ENCODE data around the gene CSNK1G3. TPM values are rescaled to one million over a fixed set of nuclear protein-coding genes. Genes with fewer than 3 reads are reported as not detected.

The CSNK1G3 gene
- total RNA-seq, 4 donors from 2014 or later = 31.8 to 84.0 (median 55.9) TPM

- Histone ChIP-seq H3K36me3 (no peaks in the 10 kb centered on the region), H3K27me3 (no peaks in the 10 kb centered on the region), H3K4me1 (peaks cover 0 to 14% (median 0%) of the 10 kb centered on the region in 4 donors), H3K9me3 (no peaks in the 10 kb centered on the region), H3K27ac (no peak overlapping the region), H3K4me3 (no peak overlapping the region)
- in situ Hi-C loops (cut with MboI; ENCODE audit: low pct_ligation_motif_present in 1 of 4, low pct_unique_long_range_greater_than_20kb in 1 of 4, low sequenced_read_pairs in 3 of 4) = no loop called here
- intact Hi-C loops (cut with DNase I; ENCODE audit: low total_unique reads) = no loop called here
- DNase-seq = no peak
- TF ChIP-seq, protein P1, sequence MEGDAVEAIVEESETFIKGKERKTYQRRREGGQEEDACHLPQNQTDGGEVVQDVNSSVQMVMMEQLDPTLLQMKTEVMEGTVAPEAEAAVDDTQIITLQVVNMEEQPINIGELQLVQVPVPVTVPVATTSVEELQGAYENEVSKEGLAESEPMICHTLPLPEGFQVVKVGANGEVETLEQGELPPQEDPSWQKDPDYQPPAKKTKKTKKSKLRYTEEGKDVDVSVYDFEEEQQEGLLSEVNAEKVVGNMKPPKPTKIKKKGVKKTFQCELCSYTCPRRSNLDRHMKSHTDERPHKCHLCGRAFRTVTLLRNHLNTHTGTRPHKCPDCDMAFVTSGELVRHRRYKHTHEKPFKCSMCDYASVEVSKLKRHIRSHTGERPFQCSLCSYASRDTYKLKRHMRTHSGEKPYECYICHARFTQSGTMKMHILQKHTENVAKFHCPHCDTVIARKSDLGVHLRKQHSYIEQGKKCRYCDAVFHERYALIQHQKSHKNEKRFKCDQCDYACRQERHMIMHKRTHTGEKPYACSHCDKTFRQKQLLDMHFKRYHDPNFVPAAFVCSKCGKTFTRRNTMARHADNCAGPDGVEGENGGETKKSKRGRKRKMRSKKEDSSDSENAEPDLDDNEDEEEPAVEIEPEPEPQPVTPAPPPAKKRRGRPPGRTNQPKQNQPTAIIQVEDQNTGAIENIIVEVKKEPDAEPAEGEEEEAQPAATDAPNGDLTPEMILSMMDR (IDR thresholded peaks at IDR 0.05) = no peak
- no peak for TF ChIP-seq POLR2AphosphoS5 (IDR thresholded peaks at IDR 0.05)
- no peak for TF ChIP-seq EP300 (IDR thresholded peaks at IDR 0.05; ENCODE audit: low read depth)
- no peak for TF ChIP-seq POLR2A (IDR thresholded peaks at IDR 0.05)
- 95 to 100% methylated on average over 2 of the region's 2 CpGs for WGBS, 2 donors (ENCODE audit: low coverage in 1 of 2)
Observed at GRCh38 chr5:123537256-123537655, 25.3 kb downstream of the CSNK1G3 start.

DNA sequence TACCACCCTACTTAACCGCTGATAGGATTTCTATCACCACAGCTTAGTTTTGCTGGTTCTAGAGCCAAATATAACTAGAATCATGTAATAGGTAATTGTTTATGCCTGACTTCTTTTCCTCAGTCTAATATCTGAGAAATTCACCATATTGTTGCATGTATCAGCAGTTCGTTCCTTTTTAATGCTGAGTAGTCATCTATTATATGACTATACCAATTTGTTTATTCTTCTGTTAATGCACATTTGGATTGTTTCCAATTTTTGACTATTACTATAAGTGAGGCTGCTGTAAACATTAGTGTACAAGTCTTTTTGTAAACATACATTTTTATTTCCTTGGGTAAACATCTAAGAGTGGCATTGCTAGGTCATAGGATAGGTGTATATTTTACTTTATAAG lies 25.9 kb downstream of the CSNK1G3 start:
- no peaks in the 10 kb centered on the region for H3K36me3 ChIP-seq
- H3K4me3 ChIP-seq = no peak overlapping the region
- no peak for DNase-seq
- no peaks in the 10 kb centered on the region for H3K27me3 ChIP-seq
- H3K27ac ChIP-seq = no peak overlapping the region
- no peaks in the 10 kb centered on the region for H3K9me3 ChIP-seq
- in situ Hi-C loops (cut with MboI; ENCODE audit: low pct_ligation_motif_present in 1 of 4, low pct_unique_long_range_greater_than_20kb in 1 of 4, low sequenced_read_pairs in 3 of 4) = no loop called here
- TF ChIP-seq POLR2AphosphoS5 (IDR thresholded peaks at IDR 0.05) (no peak), POLR2A (IDR thresholded peaks at IDR 0.05) (no peak), EP300 (IDR thresholded peaks at IDR 0.05; ENCODE audit: low read depth) (no peak)
- TF ChIP-seq, protein P1 (IDR thresholded peaks at IDR 0.05) = no peak
- H3K4me1 ChIP-seq = peaks cover 0 to 14% (median 0%) of the 10 kb centered on the region in 4 donors
- intact Hi-C loops (cut with DNase I; ENCODE audit: low total_unique reads) = no loop called here
- 79 to 91% methylated on average over 2 of the region's 2 CpGs for WGBS, 2 donors (ENCODE audit: low coverage in 1 of 2)

DNA sequence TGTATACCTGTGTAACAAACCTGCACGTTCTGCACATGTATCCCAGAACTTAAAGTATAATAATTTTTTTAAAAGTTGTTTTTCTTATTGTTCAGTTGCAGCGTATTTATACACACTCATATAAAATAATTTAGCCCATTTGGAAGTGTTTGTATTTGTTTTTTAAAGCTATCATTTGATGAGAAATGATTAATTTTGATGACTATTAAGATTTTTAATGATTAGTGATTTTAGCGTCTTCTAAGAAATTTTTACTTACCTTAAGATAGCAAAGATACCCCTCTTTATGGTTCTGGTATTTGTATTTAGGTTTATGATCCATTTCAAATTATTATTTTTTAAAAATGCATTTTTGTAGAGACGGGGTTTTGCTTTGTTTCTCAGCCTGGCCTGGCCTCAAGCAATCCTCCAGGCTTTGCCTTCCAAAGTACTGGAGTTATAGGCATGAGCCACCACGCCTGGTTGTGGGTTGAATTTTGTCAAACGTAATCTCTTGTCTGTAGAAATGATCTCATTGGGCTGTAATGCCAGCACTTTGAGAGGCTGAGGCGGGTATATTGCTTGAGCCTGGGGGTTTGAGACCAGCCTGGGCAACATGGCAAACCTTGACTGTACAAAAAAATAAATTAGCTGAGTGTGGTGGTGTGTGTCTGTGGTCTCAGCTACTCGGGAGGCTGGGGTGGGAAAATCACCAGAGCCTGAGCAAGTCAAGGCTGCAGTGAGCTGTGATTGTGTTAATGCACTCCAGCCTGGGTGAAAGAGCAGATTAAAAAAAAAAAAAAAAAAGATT lies 26.9 kb downstream of the CSNK1G3 start:
- no peaks in the 10 kb centered on the region for H3K9me3 ChIP-seq
- H3K36me3 ChIP-seq = no peaks in the 10 kb centered on the region
- intact Hi-C loops (cut with DNase I; ENCODE audit: low total_unique reads) = no loop called here
- H3K27me3 ChIP-seq = no peaks in the 10 kb centered on the region
- TF ChIP-seq, protein P1 (IDR thresholded peaks at IDR 0.05) = no peak
- TF ChIP-seq EP300 (IDR thresholded peaks at IDR 0.05; ENCODE audit: low read depth) (no peak), POLR2A (IDR thresholded peaks at IDR 0.05) (no peak), POLR2AphosphoS5 (IDR thresholded peaks at IDR 0.05) (no peak)
- no peak overlapping the region for H3K27ac ChIP-seq
- H3K4me1 ChIP-seq = peaks cover 0 to 24% (median 9%) of the 10 kb centered on the region in 4 donors
- no peak for DNase-seq
- no peak overlapping the region for H3K4me3 ChIP-seq
- in situ Hi-C loops (cut with MboI; ENCODE audit: low pct_ligation_motif_present in 1 of 4, low pct_unique_long_range_greater_than_20kb in 1 of 4, low sequenced_read_pairs in 3 of 4) = no loop called here
- WGBS, 2 donors (ENCODE audit: low coverage in 1 of 2) = 85 to 90% methylated on average over 7 to 8 of the region's 8 CpGs

GRCh38 chr5:123540534-123540933 lies 28.6 kb downstream of the CSNK1G3 start:
- Histone ChIP-seq H3K36me3 (no peaks in the 10 kb centered on the region), H3K4me3 (no peak overlapping the region), H3K9me3 (no peaks in the 10 kb centered on the region), H3K27ac (no peak overlapping the region), H3K27me3 (no peaks in the 10 kb centered on the region), H3K4me1 (peaks cover 0 to 26% (median 9%) of the 10 kb centered on the region in 4 donors)
- DNase-seq = no peak
- 98 to 100% methylated on average over 1 to 7 of the region's 7 CpGs for WGBS, 2 donors (ENCODE audit: low coverage in 1 of 2)
- in situ Hi-C loops (cut with MboI; ENCODE audit: low pct_ligation_motif_present in 1 of 4, low pct_unique_long_range_greater_than_20kb in 1 of 4, low sequenced_read_pairs in 3 of 4) (no loop called here), intact Hi-C loops (cut with DNase I; ENCODE audit: low total_unique reads) (no loop called here)
- TF ChIP-seq, protein P1 (IDR thresholded peaks at IDR 0.05) = no peak
- TF ChIP-seq POLR2A (IDR thresholded peaks at IDR 0.05) (no peak), EP300 (IDR thresholded peaks at IDR 0.05; ENCODE audit: low read depth) (no peak), POLR2AphosphoS5 (IDR thresholded peaks at IDR 0.05) (no peak)
